ENCODE measurements around the gene SORCS2.

Gene SORCS2

GRCh38 chr4:7323872-7324650 is 131.7 kb downstream of the SORCS2 start:
- no peak for DNase-seq (ENCODE audit: low read depth, low spot score)
- ChIA-PET POLR2A (no interaction called here), CTCF (interaction anchor here (1.3 to 1.7 kb wide), 3 partner anchors 11 to 396 kb away, joined by 3 to 6 read pairs (median 4); no protein-coding TSS in a partner anchor)
- H3K4me3 ChIP-seq (ENCODE audit: low read depth, low read length) = no peak overlapping the region
- no peak for TF ChIP-seq CTCF (IDR thresholded peaks at IDR 0.05; ENCODE audit: insufficient read depth, low read length, missing control alignments)

GRCh38 chr4:7324651-7325121 is 132.3 kb downstream of the SORCS2 start:
- ChIA-PET CTCF (interaction anchor here (1.3 to 1.7 kb wide), 2 partner anchors 10 to 396 kb away, joined by 3 to 6 read pairs; no protein-coding TSS in a partner anchor), POLR2A (no interaction called here)
- no peak for DNase-seq (ENCODE audit: low read depth, low spot score)
- no peak for TF ChIP-seq CTCF (IDR thresholded peaks at IDR 0.05; ENCODE audit: insufficient read depth, low read length, missing control alignments)
- H3K4me3 ChIP-seq (ENCODE audit: low read depth, low read length) = no peak overlapping the region

- TF ChIP-seq CTCF (IDR thresholded peaks at IDR 0.05; ENCODE audit: insufficient read depth, low read length, missing control alignments) = no peak
- H3K4me3 ChIP-seq (ENCODE audit: low read depth, low read length) = no peak overlapping the region
- ChIA-PET CTCF (interaction anchor here (0.9 to 1.7 kb wide), 3 partner anchors 9 to 395 kb away, joined by 3 to 6 read pairs (median 3); no protein-coding TSS in a partner anchor), POLR2A (no interaction called here)
- DNase-seq (ENCODE audit: low read depth, low spot score) = no peak
Observed at GRCh38 chr4:7325541-7325940, 133.2 kb downstream of the SORCS2 start.

GRCh38 chr4:7326306-7326692 is 134.0 kb downstream of the SORCS2 start:
- DNase-seq (ENCODE audit: low read depth, low spot score) = no peak
- no peak for TF ChIP-seq CTCF (IDR thresholded peaks at IDR 0.05; ENCODE audit: insufficient read depth, low read length, missing control alignments)
- POLR2A ChIA-PET = interaction anchor here (0.6 kb wide), 1 partner anchor 136 kb away, joined by 3 read pairs; no protein-coding TSS in a partner anchor
- no peak overlapping the region for H3K4me3 ChIP-seq (ENCODE audit: low read depth, low read length)
- CTCF ChIA-PET = interaction anchor here (0.7 kb wide), 1 partner anchor 135 kb away, joined by 3 read pairs; no protein-coding TSS in a partner anchor

- H3K4me3 ChIP-seq (ENCODE audit: low read depth, low read length) = no peak overlapping the region
- ChIA-PET CTCF (interaction anchor here (0.7 kb wide), 1 partner anchor 135 kb away, joined by 3 read pairs; no protein-coding TSS in a partner anchor), POLR2A (interaction anchor here (0.6 kb wide), 1 partner anchor 136 kb away, joined by 3 read pairs; no protein-coding TSS in a partner anchor)
- DNase-seq (ENCODE audit: low read depth, low spot score) = no peak
- no peak for TF ChIP-seq CTCF (IDR thresholded peaks at IDR 0.05; ENCODE audit: insufficient read depth, low read length, missing control alignments)
Observed at GRCh38 chr4:7326693-7327340, 134.5 kb downstream of the SORCS2 start.

- POLR2A ChIA-PET = no interaction called here
- CTCF ChIA-PET = no interaction called here
- DNase-seq (ENCODE audit: low read depth, low spot score) = no peak
- no peak for TF ChIP-seq CTCF (IDR thresholded peaks at IDR 0.05; ENCODE audit: insufficient read depth, low read length, missing control alignments)
- no peak overlapping the region for H3K4me3 ChIP-seq (ENCODE audit: low read depth, low read length)
Observed at GRCh38 chr4:7327341-7327885, 135.1 kb downstream of the SORCS2 start.
